Kidney capillary endothelial cell (primary cell): ENCODE results near the gene BPIFA1.
A peak's percentile ranks its signal among the peaks of the same experiment; 100 is the strongest.

Experiments used
- DNase-seq: peaks from one replicate; pipeline ENCODE4 v3.0.0-alpha.2; 2018; ENCODE audit warnings: low spot score

The BPIFA1 gene

GRCh38 chr20:33235696-33236095 lies at the start of gene BPIFA1:
Gene BPIFA1 (plus strand): TSS chr20:33235996. CDS start chr20:33237712, 1,716 bp downstream.
- DNase-seq: no peak

DNA sequence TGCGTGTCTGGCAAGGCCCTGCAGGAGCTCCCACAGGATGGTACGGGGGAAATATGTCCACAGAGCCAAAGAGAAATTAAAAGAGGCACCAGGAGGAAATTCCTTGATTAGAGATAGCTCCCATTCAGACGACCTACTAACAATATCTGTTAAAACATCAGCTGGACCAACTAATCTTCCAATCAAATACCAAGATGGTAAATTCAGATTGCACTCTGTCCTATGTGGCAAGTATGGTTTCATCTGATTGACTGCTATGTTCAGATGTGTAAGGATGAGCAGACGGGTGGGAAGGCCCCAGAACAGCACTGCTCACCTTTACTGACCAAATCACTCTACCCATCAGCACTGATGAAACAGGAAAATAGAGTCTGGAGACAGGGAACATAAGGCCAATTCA lies 48.3 kb upstream of the BPIFA1 start:
- no peak for DNase-seq

DNA sequence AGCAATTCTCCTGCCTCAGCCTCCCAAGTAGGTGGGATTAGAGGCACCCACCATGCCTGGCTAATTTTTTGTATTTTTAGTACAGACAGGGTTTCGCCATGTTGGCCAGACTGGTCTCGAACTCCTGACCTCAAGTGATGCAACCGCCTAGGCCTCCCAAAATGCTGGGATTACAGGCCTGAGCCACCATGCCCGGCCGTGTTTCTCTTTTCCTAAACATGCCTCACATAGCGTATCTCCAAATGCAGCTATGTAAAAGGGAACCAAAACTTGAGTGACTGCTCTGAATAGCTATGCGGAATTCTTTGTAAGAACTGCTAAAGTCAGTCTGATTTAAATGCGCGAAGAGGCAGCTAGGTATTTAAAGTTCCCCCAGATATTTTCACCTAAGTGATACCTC lies 47.4 kb upstream of the BPIFA1 start:
- no peak for DNase-seq

DNA sequence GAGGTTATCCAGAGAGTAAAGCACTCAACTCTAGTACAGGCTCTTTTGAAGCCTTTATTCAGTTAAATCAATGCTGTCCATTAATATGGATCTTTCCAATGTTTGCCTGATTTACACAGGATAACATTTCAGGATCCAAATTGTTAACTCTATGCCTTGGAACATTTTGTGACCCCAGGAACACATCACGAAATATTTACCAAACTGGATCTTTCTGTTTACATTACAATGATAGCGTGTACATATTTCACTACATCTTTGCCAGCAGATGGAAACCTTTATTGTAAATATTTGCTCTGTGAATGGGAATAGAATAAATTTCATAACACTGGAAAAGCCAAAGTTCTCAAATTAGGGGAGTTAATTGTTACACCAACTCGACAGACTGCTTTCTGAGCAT lies 44.3 kb upstream of the BPIFA1 start:
- DNase-seq: no peak

DNA sequence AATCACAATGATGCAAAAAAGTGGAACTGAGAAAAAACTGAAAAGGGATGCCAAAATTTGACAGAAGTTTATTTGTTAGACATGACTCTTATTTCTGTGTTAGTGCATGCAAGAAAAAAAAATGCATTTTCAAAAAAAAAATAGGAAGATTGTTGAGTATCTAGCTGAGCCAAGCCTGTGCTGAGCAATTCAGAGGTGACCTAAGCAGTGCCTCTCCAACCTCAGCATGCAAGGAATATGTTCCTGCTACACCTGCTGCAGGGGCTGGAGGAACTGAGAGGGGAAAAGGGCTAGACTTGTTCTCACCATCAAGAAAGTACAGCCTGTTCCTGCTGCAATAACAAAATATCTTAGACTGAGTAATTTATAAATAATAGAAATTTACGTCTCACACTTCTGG lies 43.8 kb upstream of the BPIFA1 start:
- DNase-seq: no peak

DNA sequence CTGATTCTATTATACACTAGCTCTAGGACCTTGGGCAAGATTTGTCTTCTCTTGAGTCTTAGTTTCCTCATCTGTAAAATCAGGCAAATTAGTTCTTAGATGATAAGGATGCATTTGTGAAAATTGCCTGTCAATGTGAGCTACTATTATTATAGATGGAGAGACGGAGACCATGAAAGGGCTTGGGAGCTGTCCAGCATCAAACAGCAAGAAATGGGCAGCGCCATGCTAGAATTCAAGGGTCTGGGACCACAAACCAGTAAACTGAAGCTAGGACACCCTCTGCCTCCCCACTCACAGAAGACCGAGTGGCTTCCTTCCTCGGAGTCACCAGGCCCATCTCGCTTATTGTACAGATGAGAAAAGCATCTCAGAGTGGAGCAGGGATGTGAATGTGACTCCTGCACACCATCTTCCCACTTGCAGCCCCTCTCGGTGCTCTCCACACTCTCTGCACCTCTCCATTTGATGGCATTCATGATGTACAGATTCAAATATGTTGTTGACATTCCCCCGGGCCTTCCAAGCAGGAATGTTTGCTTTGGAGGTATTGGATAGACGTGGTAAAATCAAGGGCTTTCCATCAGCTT lies 42.8 kb upstream of the BPIFA1 start:
- DNase-seq: no peak

DNA sequence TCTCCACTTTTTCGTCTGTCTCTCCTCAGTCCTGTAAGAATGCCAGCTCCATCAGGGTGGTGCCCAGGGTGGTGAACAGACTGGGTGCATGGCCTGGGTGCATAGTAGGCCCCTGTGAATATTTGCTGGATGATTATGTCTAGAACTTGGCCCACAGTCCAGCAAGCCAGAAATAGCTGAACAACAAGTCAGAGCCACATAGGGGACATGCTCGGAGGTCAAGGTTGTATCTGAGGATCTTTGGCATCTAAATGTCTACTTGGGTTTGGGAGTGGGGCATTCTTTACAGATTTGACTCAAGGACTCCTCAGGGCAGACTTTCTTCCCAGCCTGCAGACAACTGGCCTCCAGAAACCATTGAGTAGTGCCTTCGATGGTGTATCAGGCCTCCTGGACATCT lies 36.8 kb upstream of the BPIFA1 start:
- no peak for DNase-seq

DNA sequence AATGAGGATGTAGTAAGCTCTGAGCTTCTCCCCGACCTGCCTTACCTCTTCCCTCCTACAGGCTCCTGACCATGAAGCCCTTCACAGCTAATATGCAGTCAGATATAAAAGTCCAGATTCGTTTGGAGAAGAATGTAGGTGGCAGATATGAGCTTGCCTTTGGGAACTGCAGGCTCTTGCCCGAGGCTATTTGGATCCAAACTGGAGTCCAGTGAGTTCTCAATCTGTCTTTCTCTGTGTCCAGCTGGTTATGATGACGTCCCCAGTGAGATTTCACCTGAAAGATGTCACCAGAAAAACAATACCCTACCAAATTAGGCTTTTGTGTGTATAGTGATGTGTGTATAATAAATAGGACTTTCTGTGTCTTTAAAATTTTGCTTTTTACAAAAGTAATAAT lies 33.3 kb upstream of the BPIFA1 start:
- DNase-seq: no peak

GRCh38 chr20:33203444-33203843 lies 32.4 kb upstream of the BPIFA1 start:
- no peak for DNase-seq

DNA sequence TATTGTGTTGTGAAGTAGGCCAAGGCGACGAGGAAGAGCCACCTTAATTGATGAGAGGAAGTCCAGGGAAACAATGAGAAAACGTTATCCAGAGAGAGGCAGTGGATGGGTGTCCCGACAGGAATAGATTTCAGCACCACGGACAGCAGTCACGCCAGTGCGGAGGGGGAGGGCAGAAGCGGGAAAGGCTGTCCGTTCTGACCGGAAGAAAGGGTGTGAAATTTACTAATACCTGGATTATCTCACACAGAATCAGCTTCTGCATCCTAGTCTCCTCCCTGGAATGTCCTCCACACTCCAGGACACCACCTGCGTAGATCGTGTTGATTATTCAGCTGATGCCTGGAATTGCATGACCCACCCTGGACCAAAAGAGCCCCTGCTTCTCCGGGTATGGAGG lies 26.0 kb upstream of the BPIFA1 start:
- peak; percentile 56 for DNase-seq

DNA sequence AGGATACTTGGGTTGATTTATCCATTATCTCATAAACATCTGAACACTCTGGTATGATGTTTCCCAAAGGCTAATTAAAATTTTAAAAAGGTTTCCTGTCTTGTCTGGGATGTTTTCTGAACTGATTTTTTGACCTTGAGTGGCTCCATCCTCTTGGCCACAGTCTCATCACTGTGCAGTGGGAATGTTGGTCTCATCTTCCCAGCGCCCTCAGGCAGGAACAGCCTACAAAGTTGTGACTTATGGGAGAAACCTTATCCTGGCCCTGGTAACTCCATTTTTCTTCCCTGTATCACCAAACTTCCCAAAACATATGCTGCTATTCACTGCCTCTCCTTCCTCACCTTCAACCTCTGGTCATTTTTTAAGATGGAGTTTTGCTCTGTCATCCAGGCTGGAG lies 25.4 kb upstream of the BPIFA1 start:
- DNase-seq: no peak

DNA sequence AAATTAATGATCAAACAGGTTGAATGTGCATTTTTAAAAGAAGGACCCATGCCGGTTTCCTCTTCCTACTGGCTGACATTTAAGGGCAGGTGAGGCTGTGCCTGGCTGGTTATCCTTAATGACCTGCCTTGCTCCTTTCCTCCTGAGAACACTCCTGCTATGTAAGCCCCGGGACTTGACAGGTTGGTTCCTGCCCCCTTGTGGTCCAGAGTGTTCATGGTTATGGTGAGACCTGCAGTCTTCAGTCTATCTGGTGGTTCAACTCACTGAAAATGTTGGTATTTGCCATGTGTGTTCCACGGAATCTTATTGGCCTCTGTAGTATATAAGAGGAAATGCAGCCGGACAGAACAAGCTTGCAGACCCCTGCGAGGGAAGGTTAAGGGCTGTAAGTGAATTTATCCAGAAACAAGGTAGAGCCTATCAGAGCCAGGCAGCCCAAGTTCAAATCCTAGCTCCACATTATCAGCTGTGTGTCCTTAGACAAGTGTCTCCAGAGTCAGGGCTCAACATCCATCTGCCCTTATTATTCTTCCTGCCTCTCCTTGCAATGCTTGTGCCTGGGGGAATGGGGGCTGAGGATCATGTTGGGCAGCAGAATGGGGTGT lies 23.9 kb upstream of the BPIFA1 start:
- DNase-seq: peak; percentile 4

DNA sequence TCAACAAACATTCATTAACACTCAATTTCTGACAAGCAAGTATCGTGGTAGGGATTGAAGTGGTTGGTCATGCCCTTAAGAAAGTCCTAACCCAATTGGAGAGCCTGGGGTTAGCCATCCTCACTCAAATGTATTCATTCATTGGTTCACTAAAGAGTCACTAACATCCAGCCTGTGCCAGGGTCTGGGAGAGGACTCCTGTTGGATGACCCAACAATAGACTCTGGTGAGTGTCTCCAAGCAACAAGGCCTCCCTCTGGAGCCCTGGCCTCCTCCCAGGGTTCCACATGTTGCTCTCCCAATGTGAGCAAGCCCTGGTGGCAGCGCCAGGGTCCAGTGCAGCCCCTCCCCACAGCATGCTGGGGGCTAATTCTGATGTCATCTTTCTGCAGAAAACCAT lies 18.7 kb upstream of the BPIFA1 start, which contains the start of gene BPIFA3:
Gene BPIFA3, plus strand, starts transcription at position 301 of the 400 bp plus-strand sequence. CDS start 185 bp downstream, outside the sequence.
- DNase-seq: no peak

DNA sequence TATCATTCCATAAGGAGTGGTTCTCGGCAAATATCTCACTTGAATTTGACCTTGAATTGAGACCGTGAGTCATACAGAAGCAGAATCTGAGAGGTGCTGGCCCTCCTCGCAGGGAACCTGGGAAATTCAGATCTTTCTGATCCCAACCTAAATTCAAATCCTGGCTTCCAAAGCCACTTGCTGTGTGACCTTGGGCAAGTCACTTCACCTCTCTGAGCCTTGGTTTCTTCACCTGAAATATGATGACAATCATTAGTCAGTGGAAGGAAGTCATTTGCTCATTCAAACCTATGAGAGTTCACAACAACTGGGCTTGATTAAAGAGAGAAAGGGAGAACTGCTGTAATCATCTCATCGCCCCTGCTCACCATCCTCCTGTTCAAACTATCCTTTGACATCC lies 11.4 kb upstream of the BPIFA1 start:
- DNase-seq: no peak

GRCh38 chr20:33229843-33230242 lies 6.0 kb upstream of the BPIFA1 start:
- no peak for DNase-seq

DNA sequence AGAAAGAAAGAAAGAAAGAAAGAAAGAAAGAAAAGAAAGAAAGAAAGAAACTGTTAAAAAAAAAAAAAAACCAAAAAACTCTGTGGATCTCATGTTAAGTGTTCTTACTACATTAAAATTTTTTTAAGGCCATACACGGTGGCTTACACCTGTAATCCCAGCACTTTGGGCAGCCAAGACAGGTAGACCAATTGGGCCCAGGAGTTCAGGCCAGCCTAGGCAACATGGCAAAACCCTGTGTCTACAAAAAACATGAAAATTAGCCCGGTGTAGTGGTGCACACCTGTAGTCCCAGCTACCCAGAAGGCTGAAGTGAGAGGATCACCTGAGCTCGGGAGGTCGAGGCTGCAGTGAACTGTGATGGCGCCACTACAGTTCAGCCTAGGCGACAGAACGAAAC lies 4.6 kb upstream of the BPIFA1 start:
- no peak for DNase-seq

DNA sequence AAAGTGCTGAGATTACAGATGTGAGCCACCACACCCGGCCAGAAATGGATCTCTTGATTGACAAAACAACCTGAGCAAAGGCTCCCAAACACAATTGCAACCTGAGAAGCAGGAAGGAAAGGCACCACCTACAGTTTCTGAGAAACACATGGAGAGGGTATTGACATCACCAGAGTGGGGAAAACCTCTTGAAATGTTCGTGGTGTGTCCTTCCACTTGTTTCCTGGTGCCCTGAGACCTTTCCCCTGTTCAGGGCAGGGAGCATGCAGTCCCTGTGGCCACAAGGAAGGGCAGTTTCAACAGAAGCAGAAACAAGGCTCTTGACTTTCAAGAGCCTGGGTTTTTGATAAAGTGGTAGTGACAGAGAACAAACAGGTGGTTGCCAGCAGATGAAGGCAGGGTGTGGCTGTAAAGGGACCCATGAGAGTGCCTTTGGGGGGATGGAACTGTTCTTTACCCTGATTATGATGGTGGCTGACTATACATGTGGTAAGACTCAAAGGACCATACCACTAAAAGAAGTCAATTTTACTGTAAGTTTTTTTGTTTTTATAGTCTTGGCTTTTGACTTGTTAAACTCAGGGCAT lies 3.2 kb upstream of the BPIFA1 start:
- no peak for DNase-seq

DNA sequence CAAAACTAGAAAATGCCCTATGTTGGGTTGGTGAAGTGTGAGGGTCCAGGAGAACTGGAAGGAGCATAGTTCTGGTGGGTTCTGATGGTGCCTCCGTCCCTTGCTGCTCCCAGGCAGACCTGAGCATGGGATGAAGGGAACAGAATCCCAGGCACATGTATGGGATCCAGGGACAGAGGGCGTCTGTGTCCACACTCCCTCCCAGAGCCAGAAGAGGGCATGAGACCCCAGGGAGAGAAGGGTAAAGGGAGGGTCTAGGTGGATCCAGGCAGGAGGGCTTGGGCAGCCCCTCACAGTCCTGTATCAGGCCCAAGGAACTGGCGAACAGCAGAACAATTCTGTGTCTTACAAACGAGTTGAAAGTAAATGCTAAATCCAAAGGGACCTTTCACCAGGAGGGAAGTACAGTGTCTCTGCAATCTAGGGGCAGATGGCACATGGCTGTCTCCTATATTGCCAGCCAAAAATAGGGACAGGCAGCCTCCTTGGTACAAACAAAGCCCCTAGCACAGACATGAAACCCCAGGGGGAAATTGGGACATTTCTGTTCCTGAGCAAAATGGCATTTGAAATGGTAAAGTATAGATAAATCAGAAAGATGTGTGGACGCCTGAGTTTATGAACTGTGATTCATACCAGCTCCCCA lies 2.5 kb upstream of the BPIFA1 start:
- DNase-seq: no peak

- DNase-seq: no peak
Observed at GRCh38 chr20:33234050-33234449, 1.7 kb upstream of the BPIFA1 start.

DNA sequence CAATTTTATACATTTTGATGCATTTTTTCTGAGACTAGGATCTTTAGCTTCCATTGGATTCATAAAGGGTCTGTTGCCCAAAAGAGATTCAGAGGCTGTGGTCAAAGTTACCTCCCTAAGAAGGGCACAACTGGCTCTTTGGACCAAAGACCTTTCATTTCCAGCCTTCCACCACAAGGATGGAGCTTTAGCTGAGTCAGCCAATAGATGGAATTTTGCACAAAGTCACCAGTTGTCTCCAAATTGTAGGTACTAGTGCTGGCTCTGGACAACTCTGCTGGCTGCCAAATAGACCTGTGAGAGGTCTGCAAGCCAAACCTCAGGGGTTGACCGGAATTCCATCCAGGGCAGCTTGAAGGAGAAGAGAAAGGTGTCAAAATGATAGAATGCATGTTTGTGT lies 555 bp downstream of the BPIFA1 start:
- no peak for DNase-seq

GRCh38 chr20:33237989-33238388 lies 2.2 kb downstream of the BPIFA1 start:
- no peak for DNase-seq

- DNase-seq: no peak
Observed at GRCh38 chr20:33239418-33239817, 3.6 kb downstream of the BPIFA1 start.

- no peak for DNase-seq
Observed at GRCh38 chr20:33239979-33240736, 4.4 kb downstream of the BPIFA1 start.
